ENCODE measurements around the gene GTF2IRD2. TPM values are rescaled to one million over a fixed set of nuclear protein-coding genes. Genes with fewer than 3 reads are reported as not detected.
A peak's percentile ranks its signal among the peaks of the same experiment; 100 is the strongest.
"Not testable (repeated sequence)": the region's sequence is repeated elsewhere in the genome, so short reads cannot be mapped to it uniquely, and the experiment has no call there.

The GTF2IRD2 gene
- polyA plus RNA-seq (ENCODE audit: low read depth in 6 of 6), result 10 to 100 TPM; 27.6 to 34.6 (median 32.8) TPM

DNA sequence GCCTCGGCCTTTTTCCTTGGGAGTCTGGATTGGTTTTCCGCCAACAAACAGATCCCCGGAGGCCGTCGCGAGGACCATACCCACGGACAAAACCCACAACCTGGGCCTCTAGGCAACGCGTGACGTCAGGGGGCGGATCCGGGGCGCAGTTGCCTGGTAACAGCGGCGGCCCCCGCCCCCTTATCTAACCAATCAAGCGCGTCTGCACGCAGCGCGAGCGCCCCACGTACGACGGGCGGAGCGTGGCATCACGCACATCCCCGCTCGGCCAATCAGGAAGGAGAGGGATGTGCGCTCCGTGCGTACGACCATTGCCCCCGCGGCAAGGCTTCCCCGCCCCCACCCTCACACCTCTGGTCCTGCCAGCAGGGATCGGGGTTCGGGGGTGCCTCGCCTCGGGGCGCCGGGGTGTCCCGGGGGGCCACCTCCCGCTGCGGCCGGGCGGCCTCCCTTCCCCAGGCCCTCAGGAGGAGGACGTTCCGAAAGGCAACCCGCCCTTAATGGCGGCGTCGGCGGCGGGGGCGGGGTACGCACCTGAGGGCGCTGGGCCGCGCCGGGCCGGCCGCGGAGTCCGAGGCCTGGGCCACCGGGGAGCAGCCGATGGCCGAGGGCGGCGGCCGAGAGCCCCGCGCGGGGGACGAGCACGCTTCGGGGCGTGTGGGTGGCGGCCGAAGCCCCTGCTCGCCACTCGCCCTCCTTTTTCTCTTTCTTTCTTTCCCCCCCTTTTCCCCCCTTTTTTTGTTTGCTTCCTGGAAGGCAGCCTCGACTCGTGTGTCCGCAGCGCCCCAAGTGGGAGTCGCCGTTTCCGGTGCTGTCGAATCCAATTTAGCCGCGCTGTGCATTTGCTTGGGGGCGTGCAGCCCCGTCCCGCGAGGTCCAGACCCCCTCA, at the start of gene GTF2IRD2:
Gene GTF2IRD2, minus strand, starts transcription at position 773 of the 889 bp plus-strand sequence. CDS start 15,227 bp downstream, outside the sequence.
- peak within 1 kb of the TSS; percentile 50 to 84 (median 79) for H3K4me3 Mint-ChIP-seq
- ATAC-seq (ENCODE audit: low read depth in 2 of 2), result peak; percentile 86 to 91
- not testable (repeated sequence) for H3K27me3 Mint-ChIP-seq, DNase-seq, H3K4me1 Mint-ChIP-seq, H3K36me3 Mint-ChIP-seq, H3K9me3 Mint-ChIP-seq
- peak within 1 kb of the TSS in 4 of 6 donors; percentile 72 to 90 (median 86) for H3K27ac Mint-ChIP-seq

- not testable (repeated sequence) for H3K36me3 Mint-ChIP-seq, H3K9me3 Mint-ChIP-seq, H3K4me1 Mint-ChIP-seq, H3K27me3 Mint-ChIP-seq
- DNase-seq, result peak; percentile 79
- peak; percentile 71 for ATAC-seq (ENCODE audit: low read depth in 2 of 2)
- H3K27ac Mint-ChIP-seq, result peak overlapping the region; percentile 44 to 93 (median 72)
- H3K4me3 Mint-ChIP-seq, result peak overlapping the region; percentile 75 to 93 (median 87)
Observed at GRCh38 chr7:74890158-74891123, 39.0 kb upstream of the GTF2IRD2 start.

DNA sequence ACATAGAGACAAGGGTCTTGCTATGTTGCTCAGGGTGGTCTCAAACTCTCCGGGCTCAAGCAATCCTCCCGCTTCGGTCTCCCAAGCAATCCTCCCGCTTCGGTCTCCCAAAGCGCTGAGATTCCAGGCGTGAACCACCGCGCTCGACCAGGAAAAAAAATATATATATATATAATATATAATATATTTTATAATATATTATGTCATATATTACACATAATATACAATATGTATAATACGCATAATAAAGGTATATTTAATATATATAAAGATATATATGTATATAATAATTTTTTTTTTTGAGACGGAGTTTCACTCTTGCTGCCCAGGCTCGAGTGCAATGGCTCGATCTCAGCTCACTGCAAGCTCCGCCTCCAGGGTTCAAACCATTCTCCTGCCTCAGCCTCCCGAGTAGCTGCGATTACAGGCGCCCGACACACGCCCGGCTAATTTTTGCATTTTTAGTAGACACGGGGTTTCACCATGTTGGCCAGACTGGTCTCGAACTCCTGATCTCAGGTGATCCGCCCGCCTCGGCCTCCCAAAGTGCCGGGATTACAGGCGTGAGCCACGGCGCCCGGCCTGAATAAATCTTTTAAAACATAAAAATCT, 38.2 kb upstream of the GTF2IRD2 start:
- not testable (repeated sequence) for H3K27me3 Mint-ChIP-seq, DNase-seq, H3K27ac Mint-ChIP-seq, H3K4me1 Mint-ChIP-seq, H3K9me3 Mint-ChIP-seq, H3K36me3 Mint-ChIP-seq
- peak; percentile 6 to 37 for ATAC-seq (ENCODE audit: low read depth in 2 of 2)
- peak overlapping the region in 2 of 8 donors; percentile 29 to 41 for H3K4me3 Mint-ChIP-seq

GRCh38 chr7:74885295-74885694, 33.9 kb upstream of the GTF2IRD2 start:
- not testable (repeated sequence) for ATAC-seq (ENCODE audit: low read depth in 2 of 2); H3K4me3 Mint-ChIP-seq; H3K27me3 Mint-ChIP-seq; H3K27ac Mint-ChIP-seq; DNase-seq; H3K36me3 Mint-ChIP-seq; H3K4me1 Mint-ChIP-seq; H3K9me3 Mint-ChIP-seq

GRCh38 chr7:74882110-74882509, 30.7 kb upstream of the GTF2IRD2 start:
- H3K27ac Mint-ChIP-seq; ATAC-seq (ENCODE audit: low read depth in 2 of 2); H3K4me3 Mint-ChIP-seq; DNase-seq; H3K9me3 Mint-ChIP-seq; H3K4me1 Mint-ChIP-seq; H3K36me3 Mint-ChIP-seq; H3K27me3 Mint-ChIP-seq: not testable (repeated sequence)

- H3K9me3 Mint-ChIP-seq; H3K27me3 Mint-ChIP-seq; H3K36me3 Mint-ChIP-seq; ATAC-seq (ENCODE audit: low read depth in 2 of 2); H3K4me3 Mint-ChIP-seq; H3K4me1 Mint-ChIP-seq; DNase-seq: not testable (repeated sequence)
- H3K27ac Mint-ChIP-seq, result peak overlapping the region in 1 of 6 donors; percentile 59
Observed at GRCh38 chr7:74874748-74875512, 23.5 kb upstream of the GTF2IRD2 start.

GRCh38 chr7:74874104-74874747, 22.8 kb upstream of the GTF2IRD2 start:
- not testable (repeated sequence) for H3K36me3 Mint-ChIP-seq; H3K27me3 Mint-ChIP-seq; H3K4me3 Mint-ChIP-seq; H3K9me3 Mint-ChIP-seq; H3K27ac Mint-ChIP-seq; DNase-seq; ATAC-seq (ENCODE audit: low read depth in 2 of 2); H3K4me1 Mint-ChIP-seq

- H3K4me3 Mint-ChIP-seq; H3K36me3 Mint-ChIP-seq; H3K27me3 Mint-ChIP-seq; H3K4me1 Mint-ChIP-seq; H3K27ac Mint-ChIP-seq; DNase-seq; ATAC-seq (ENCODE audit: low read depth in 2 of 2); H3K9me3 Mint-ChIP-seq: not testable (repeated sequence)
Observed at GRCh38 chr7:74872542-74872941, 21.1 kb upstream of the GTF2IRD2 start.

DNA sequence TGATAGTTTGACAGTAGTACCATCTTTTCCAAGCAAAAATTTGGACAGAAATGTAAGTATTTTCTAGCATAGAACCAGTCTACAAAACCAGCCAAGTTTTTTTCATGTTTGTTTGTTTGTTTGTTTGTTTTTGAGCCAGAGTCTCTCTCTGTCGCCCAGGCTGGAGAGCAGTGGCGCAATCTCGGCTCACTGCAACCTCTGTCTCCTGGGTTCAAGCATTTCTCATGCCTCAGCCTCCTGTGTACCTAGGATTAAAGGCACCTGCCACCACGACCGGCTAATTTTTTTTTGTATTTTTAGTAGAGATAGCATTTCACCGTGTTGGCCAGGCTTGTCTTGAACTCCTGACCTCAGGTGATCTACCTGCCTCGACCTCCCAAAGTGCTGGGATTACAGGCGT, 14.4 kb upstream of the GTF2IRD2 start:
- H3K9me3 Mint-ChIP-seq; H3K27ac Mint-ChIP-seq; H3K36me3 Mint-ChIP-seq; ATAC-seq (ENCODE audit: low read depth in 2 of 2); DNase-seq; H3K4me1 Mint-ChIP-seq; H3K27me3 Mint-ChIP-seq; H3K4me3 Mint-ChIP-seq: not testable (repeated sequence)

DNA sequence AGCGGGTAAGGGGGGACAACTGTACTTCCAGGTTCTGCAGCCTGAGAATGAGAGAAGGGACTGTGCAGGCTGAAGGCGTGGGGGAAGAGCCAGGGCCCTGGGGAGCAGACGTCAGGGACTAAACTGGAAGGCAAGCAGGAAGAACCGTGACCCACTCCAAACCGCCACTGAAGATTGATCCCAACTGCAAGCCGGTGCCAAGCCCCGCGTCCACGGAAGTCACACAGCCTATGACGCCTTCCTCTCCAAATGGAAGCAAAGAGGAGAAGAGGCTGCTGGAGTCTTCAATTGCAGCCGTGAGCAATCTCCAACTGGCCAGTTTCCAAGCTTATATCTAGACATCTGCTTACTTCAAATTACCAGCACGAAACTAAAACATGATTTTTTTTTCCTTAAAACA, 1.6 kb downstream of the GTF2IRD2 start:
- ATAC-seq (ENCODE audit: low read depth in 2 of 2); H3K9me3 Mint-ChIP-seq; H3K36me3 Mint-ChIP-seq; H3K27ac Mint-ChIP-seq; H3K4me3 Mint-ChIP-seq; H3K27me3 Mint-ChIP-seq; DNase-seq; H3K4me1 Mint-ChIP-seq: not testable (repeated sequence)

DNA sequence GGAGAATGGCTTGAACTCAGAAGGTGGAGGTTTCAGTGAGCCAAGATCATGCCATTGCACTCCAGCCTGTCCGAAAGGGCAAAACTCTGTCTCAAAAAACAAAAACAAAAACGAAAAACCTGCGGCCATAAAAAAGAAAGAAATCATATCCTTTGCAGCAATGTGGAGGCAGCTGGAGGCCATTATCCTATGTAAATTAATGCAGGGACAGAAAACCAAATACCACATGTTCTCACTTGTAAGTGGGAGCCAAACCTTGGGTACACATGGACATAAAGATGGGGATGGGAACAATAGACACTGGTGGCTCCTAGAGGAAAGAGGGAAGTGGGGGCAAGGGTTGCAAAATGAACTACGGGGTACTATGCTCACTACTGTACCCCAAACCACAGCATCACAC, 21.0 kb downstream of the GTF2IRD2 start:
- ATAC-seq (ENCODE audit: low read depth in 2 of 2); H3K36me3 Mint-ChIP-seq; H3K9me3 Mint-ChIP-seq: not testable (repeated sequence)

GRCh38 chr7:74829959-74830358, 21.4 kb downstream of the GTF2IRD2 start:
- ATAC-seq (ENCODE audit: low read depth in 2 of 2); H3K36me3 Mint-ChIP-seq; H3K27me3 Mint-ChIP-seq; H3K4me1 Mint-ChIP-seq; H3K27ac Mint-ChIP-seq; H3K4me3 Mint-ChIP-seq; DNase-seq; H3K9me3 Mint-ChIP-seq: not testable (repeated sequence)

More for the DNA sequence above, 21.0 kb downstream of the GTF2IRD2 start:
- H3K27me3 Mint-ChIP-seq, H3K4me3 Mint-ChIP-seq, H3K4me1 Mint-ChIP-seq, H3K27ac Mint-ChIP-seq, DNase-seq: not testable (repeated sequence)
